ENCODE data around the gene PLPP4.

DNA sequence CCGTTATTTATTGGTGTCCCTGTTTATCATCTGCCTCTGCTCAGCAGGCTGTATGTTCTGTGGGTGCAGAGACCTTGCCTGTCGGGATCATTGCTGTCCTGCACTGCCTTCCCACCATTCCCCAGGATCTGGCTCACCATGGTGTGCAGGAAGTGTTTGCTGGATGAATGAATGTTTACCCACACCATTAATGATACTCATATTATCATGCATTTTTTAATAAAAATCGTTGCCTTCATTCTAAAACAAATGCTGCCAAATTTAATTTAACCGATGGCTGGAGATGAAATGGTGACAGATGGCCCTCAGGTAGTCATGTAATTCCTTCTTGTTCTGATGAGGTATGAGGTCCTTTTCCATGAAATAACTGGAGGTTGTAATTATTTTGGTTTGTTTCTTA, 22.5 kb downstream of the PLPP4 start:
- TF ChIP-seq EZH2phosphoT487 (IDR thresholded peaks at IDR 0.05; ENCODE audit: low read length) (no peak), EZH2 (optimal IDR thresholded peaks at IDR 0.05; ENCODE audit: low read depth, low read length) (no peak)
- TF ChIP-seq, protein P1, sequence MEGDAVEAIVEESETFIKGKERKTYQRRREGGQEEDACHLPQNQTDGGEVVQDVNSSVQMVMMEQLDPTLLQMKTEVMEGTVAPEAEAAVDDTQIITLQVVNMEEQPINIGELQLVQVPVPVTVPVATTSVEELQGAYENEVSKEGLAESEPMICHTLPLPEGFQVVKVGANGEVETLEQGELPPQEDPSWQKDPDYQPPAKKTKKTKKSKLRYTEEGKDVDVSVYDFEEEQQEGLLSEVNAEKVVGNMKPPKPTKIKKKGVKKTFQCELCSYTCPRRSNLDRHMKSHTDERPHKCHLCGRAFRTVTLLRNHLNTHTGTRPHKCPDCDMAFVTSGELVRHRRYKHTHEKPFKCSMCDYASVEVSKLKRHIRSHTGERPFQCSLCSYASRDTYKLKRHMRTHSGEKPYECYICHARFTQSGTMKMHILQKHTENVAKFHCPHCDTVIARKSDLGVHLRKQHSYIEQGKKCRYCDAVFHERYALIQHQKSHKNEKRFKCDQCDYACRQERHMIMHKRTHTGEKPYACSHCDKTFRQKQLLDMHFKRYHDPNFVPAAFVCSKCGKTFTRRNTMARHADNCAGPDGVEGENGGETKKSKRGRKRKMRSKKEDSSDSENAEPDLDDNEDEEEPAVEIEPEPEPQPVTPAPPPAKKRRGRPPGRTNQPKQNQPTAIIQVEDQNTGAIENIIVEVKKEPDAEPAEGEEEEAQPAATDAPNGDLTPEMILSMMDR (IDR thresholded peaks at IDR 0.05; ENCODE audit: low read length): no peak

All from MM.1S (cell line).